GM19397 (cell line): ENCODE measurements around the gene KHDC1.
"Not testable (repeated sequence)": the region's sequence is repeated elsewhere in the genome, so short reads cannot be mapped to it uniquely, and the experiment has no call there.

Source experiments
- ATAC-seq: cut with Tn5 transposase; IDR thresholded peaks from one replicate; pipeline ENCODE4 v1.9.1; 2021; ENCODE audit warnings: mild to moderate bottlenecking, moderate library complexity; ENCODE audit not compliant: unreplicated experiment

Gene KHDC1

DNA sequence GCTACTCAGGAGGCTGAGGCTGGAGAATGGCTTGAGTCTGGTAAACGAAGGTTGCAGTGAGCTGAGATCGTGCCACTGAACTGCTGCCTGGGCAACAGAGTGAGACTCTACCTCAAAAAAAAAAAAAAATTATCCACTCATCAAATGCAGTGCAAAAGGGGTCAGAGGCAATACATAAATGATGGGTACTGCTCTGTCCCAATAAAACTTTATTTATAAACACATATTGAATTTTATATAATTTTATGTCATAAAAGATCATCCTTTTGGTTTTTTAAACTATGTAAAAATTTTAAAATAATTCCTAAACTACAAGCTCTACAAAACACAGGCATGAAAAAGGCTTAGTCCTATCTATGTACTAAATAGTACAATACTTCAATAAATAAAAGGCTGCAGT lies 10.3 kb downstream of the KHDC1 start:
- no peak for ATAC-seq

DNA sequence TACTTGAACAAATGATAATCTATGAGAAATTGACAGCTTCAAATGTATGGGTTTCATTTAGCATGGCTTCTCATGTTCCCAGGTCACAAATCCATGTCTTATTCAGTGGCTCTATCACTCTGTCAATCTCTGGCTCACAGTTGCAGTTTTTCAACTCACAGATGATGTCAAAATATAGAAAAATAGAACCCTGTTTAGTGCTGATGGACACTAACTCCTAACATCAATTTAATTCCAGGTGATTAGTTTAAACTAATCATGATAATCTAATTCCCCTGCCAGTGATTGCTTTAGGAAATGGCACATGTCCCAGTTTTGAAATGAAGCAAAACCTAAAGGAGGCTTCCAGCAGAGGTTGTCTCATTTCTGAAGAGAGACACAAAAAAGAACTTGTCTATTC lies 13.0 kb downstream of the KHDC1 start:
- ATAC-seq: no peak

DNA sequence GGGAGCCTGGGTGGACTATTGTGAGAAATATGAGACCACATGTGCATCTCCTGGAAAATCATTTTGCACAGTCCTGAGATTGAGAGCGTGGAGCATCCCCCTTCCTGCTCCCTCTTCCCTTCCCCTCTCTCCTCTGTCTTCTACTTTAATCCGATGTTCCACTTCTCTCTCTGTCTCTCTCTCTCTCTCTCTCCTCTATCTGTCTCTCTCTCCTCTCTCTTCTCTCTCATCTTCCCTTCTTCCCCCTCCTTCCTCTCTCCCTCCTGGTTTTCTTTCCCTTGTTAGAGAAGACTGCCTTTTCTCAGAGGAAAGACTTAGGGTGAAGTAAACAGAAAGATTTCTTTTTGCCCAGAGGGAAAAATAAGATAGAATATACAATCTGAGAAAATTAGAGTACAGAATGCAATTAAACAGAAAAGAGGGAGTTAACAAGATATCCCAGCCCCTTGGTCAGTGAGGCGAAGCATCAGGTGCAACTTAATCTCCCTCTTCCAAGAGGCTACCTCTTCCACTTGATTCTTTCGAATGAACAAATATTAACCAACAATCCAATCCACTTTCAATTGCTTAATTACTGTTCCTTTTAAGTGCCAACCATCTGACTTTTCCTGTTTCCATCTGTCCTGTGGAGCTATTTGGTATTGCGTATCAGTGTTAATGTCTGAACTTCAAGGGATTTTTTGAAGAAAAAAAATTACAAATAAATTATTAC lies 14.6 kb downstream of the KHDC1 start:
- ATAC-seq: no peak

DNA sequence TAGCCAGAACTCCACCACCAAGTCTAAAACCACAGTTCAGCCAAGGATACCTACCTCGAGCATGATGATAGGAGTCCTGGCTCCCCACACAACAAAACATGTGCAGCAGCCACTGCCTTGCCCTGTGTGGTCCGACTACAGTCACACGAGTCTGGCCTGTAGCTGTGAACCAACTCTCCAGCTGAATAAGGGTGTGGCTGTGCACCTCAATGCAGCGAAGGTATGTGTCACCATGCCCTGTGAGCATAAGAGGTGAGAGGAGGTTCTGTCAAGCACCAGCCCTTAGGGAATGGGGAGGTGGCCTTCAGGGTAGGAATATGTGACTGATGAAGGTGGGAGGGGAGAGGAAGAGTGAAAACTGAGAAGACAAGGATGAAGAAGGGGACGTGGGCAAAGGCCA lies 21.0 kb downstream of the KHDC1 start:
- no peak for ATAC-seq

DNA sequence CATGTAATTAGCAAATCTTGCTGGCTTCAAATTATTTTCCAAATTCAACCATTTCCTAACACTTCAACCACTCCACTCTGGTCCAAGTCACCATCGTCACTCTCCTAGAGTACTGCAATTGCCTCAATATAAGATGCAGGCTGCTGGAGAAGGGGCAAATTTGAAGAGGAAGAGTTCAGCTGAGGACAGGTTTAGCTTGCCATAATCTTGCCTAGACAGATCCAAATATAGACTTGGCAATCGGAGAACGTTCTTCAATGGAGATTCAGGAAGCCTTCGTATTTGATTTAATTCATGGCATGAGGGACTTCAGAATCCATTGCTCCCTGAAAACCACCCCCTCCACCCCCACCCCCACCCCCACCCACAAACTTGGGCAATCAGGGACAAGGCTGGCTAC lies 22.3 kb downstream of the KHDC1 start:
- no peak for ATAC-seq

DNA sequence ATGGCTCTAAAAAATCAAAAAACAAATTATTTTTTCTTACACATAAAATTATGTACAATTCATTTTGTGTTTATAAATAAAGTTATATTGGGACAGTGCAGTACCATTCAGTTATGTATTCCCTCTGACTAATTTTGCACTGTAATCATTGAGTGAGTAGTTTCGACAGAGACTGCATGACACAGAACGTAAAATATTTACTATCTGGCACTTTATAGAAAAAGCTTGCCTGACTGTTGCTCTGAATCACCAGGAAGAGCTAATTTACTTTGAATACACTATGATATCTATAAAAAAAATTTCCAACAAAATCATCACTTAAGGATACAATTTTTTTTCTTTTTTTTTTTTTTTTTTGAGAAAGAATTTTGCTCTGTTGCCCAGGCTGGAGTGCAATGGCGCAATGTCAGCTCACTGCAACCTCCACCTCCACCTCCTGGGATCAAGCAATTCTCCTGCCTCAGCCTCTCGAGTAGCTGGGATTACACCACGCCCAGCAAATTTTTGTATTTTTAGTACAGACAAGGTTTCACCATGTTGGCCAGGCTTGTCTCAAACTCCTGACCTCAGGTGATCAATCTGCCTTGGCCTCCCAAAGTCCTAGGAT lies 26.7 kb downstream of the KHDC1 start:
- no peak for ATAC-seq

DNA sequence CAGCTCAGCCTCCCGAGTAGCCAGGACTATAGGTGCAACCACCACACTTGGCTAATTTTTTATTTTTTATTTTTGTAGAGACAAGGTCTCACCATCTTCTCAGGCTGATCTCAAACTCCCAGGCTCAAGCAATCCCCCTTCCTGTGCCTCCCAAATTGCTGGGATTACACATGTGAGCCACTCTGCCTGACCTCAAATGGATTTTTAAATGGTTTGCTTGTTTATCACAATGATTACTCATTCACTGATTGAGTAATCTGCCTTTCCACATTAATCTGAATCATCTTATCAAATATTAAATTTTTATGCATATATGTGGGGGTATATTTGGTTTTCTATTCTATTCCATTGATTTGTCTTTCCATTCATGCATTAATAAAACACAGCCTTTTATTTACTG lies 28.3 kb downstream of the KHDC1 start:
- no peak for ATAC-seq

DNA sequence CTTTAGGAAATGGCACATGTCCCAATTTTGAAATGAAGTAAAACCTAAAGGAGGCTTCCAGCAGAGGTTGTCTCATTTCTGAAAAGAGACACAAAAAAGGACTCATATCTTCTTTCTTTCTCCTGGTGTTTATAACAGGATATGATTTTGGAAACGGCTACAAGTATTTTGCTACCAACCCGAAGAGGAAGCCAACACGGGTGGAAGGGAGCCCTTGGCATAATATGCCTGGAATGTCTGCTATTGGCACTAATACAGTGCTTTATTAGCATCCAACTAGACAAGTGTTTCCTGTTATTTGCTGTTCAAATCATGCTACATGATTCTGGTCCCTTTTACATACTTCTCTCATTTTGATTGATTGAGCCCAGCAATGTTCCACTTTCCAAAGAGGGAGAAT lies 29.0 kb downstream of the KHDC1 start:
- ATAC-seq: not testable (repeated sequence)

DNA sequence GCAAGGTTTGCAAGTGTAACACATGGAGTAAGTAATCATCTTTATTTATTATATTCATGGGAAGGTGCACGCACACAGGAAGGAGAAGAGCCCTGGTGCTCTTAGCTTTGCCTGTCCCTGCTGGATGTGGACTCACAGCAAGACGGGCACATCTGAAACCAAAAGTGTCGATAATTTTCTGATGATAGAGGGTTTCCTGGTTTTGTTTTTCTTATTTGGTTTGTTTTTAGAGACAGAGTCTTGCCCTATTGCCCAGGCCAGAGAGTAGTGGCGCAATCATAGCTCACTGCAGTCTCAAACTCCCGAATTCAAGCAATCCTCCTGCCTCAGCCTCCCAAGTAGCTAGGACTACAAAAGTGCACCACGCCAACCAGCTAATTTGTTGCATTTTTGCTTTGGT lies 29.9 kb downstream of the KHDC1 start:
- ATAC-seq: no peak

DNA sequence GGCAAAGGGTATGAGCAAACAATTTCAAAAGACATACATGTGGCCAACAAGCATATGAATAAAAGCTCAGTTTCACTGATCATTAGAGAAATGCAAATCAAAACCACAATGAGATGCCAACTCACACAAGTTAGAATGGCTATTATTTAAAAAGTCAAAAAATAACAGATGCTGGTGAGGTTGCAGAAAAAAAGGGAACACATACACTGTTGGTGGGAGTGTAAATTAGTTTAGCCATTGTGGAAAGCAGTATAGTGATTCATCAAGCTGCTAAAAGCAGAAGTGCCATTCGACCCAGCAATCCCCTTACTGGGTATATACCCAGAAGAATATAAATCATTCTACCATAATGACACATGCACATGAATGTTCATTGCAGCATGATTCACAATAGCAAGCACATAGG lies 31.0 kb downstream of the KHDC1 start:
- ATAC-seq: peak; percentile 59

DNA sequence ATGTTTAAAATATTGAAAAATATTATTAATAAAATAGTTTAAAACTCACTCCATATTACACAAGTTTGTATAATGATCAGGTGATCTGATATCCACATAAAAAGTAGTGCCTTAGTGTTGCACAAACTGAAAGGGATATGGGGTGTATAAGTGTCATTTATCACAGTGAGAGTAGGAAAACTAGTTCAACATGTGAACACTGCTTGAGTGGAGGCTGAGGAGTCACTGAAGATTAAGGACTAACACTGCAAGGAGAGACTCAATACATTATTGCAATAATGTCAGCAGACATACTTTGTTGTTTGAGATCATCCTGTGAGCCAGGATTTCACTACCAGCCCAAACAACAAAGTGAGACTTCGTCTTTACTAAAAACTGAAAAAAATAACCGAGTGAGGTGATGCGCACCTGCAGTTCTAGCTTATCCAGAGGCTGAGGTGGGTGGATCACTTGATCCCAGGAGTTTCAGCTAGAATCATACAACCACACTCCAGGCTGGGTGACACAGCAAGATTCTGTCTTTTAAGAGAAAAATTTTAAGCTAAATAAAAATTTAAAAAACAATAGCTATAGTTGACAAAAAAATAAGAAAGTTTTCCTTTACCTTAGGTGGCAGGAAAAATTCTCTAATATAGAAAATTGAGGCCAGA lies 35.3 kb downstream of the KHDC1 start:
- no peak for ATAC-seq

DNA sequence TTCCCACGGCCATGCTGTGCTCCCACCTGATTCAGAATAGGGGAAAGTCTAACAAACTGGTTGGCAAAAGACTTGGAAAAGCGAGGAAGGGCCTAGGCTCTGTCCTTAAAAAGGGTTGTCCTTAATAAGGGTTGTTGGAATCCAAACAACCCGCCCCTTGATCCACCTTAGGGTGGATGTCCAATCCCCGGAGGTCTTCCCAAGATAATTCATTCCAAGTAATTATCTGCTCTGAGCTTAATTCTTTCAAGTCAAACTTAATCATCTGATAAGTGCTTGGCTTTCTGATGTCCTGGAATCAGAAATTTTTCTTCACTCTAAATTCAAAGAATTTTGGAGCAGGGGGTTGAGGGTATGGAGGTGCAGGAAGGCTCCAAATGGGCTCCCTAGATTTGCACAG lies 37.6 kb downstream of the KHDC1 start, which contains the start of gene KHDC1L:
TSS of gene KHDC1L (minus strand) at position 101 of the 400 bp plus-strand sequence. CDS start at position 13, 88 bp downstream.
- no peak for ATAC-seq

DNA sequence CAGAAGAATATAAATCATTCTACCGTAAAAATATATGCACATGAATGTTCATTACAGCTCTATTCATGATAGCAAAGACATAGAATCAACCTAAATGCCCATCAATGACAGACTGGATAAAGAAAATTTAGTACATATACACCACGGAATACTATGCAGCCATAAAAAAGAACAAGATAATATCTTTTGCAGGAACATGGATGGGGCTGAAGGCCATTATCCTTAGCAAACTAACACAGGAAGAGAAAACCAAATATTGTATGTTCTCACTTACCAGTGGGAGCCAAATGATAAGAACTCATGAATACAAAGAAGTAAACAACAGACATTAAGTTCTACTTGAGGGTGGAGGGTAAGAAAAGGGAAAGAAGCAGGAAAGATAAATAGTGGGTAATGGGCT lies 46.1 kb downstream of the KHDC1 start:
- ATAC-seq: no peak

DNA sequence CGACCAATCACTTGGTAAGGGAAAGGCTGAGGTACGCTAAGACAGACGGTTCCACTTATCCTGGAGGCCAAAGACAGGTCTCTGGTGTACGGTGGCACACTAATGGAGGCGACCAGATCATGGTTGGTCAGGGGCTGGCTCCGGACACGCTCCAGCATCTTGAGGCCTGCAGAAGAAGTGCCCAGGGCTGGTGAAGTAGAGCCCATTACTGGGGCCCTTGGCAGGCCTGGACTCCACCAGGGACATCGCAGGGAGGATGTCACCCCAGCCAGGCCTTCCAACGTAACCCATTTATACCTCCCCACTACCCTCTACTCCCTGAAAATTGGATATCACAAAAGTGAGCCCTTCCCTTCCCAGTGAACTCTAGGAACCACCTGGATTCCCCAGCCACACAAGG lies 53.9 kb downstream of the KHDC1 start:
- ATAC-seq: no peak

DNA sequence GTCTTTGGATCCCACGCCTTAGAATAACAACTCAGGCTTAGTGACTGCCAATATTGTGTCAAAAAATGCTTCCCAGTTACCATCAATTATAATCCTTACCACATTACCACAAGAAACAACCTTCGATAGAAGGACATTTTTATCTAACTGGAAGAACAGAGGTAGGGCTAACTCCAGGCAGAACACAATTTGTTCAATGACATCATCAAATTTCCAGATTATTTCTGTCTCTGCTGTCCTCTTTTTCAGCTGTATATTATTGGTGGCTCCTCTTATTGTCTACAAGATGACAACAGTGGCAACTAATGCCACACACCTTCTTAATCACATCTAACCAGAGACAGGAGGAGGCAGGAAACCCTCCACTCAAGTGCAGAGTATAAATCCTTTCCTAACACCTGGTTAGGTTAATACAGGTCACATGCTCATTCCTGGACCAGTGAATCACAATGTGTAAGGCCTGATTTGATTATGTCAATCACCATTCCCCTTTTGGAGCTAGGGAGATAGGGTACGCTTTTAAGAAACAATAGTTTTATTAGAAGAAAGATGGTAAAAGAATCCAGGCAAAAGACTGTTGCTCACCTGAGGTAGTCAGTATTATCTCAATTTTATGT lies 55.7 kb downstream of the KHDC1 start:
- no peak for ATAC-seq

DNA sequence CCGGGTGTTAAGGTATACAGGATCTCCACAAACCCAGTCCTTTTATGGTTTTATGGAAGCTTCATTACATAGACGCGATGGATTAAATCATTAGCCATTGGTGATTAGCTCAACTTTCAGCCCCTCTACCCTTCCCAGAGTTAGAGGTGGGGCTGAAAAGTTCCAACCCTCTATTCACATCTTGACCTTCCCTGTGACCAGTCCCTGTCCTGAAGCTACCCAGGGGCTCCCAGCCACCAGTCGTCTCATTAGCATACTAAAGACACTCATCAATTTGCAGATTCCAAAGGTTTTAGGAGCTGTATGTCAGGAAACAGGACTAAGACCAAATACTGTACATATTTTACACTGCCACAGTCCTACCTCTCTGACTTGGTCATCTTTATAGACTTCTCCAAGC lies 58.7 kb downstream of the KHDC1 start:
- ATAC-seq: no peak

DNA sequence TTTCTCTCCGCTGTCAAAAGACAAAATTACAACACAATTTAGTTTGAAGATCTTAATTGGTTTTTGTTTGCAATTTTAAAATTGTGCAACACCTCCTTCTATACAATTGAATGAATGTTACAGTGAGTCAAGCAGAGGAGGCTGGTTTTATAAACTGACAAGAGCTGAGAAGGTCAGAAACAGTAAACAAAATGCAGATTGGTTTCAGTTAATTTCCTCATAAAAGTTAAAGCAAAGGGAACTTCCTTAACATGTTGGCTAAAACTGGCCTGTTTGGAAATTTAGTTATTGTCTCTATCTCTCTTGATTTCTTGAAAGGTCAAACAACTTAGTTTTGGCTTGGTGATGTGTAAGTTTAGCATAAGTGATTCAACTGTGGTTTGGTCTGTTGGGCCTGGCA lies 59.9 kb downstream of the KHDC1 start:
- ATAC-seq: no peak

DNA sequence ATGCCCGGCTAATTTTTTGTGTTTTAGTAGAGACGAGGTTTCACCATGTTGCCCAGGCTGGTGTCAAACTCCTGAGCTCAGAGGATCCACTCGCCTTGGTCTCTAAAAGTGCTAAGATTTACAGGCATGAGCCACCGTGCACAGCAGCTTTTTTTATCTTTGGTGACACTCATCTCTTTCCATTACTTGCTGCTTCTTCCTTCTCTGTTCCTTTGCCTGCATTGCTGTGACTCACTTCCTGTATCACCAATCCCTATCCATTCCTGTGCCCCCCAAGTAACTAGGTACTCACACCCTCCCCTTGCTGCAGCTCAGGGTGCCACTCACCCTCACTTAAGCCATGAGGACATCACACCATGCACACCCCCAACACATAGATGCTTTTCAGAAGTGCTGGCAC lies 62.3 kb downstream of the KHDC1 start:
- ATAC-seq: no peak

DNA sequence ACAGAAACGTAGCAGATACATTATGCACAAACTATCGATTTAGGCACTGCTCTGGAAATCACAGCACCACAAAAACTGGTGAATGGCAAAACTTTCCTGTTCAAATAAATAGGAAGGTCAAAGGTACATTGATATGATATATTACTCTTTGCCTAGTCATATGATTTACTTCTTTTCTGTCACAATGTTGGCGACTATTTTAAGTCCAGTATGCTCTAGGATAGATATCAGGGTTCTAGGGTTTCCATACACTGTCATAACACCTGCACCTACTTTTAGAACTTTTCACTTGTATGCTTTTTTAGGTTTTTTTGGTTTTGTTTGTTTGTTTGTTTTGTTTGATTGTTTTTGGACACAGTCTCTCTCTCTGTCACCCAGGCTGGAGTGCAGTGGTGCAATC lies 62.7 kb downstream of the KHDC1 start:
- ATAC-seq: no peak

DNA sequence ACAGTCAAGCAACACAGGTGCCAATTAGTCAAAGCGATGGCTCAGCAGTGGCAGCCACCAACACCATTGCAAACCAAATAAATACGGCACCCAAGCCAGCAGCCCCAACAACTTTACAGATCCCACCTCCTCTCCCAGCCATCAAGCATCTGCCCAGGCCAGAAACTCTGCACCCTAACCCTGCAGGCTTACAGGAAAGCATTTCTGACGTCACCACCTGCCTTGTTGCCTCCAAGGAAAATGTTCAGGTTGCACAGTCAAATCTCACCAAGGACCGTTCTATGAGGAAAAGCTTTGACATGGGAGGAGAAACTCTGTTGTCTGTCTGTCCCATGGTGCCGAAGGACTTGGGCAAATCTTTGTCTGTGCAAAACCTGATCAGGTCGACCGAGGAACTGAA lies 68.3 kb downstream of the KHDC1 start:
- ATAC-seq: no peak

DNA sequence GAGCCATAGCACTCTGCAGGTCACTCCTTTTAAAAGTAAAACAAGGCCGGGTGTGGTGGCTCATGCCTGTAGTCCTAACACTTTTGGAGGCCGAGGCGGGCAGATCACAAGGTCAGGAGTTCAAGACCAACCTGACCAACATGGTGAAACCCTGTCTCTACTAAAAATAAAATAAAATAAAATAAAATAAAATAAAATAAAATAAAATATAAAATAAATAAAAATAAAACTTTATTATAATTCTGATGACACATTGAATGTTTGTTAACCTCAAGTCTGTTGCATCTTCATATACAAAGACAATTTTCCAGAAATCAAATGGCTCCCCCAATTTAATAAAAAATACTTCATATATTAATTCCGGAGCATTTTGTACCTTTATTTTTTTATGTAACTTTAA lies 69.7 kb downstream of the KHDC1 start:
- not testable (repeated sequence) for ATAC-seq
